Endothelial cell (in vitro differentiated cells): ENCODE results near the gene PIK3R1. TPM values are rescaled to one million over a fixed set of nuclear protein-coding genes. Genes with fewer than 3 reads are reported as not detected.
A peak's percentile ranks its signal among the peaks of the same experiment; 100 is the strongest.

Experiments
- DNase-seq: peaks from one replicate; pipeline ENCODE4 v3.0.0; 2021; ENCODE audit warnings: low spot score
- H3K27ac Mint-ChIP-seq: one replicate; pipeline ENCODE4 v1.8.0; 2021; ENCODE audit warnings: mixed read lengths, inconsistent platforms; ENCODE audit not compliant: unreplicated experiment
- H3K27me3 Mint-ChIP-seq: one replicate; pipeline ENCODE4 v1.8.0; 2021; ENCODE audit warnings: mild to moderate bottlenecking, moderate library complexity, mixed read lengths, inconsistent platforms; ENCODE audit not compliant: unreplicated experiment
- H3K36me3 Mint-ChIP-seq: one replicate; pipeline ENCODE4 v1.8.0; 2021; ENCODE audit warnings: mild to moderate bottlenecking, low read depth, mixed read lengths, inconsistent platforms; ENCODE audit not compliant: unreplicated experiment
- H3K4me1 Mint-ChIP-seq: one replicate; pipeline ENCODE4 v1.8.0; 2021; ENCODE audit warnings: mild to moderate bottlenecking, mixed read lengths, inconsistent platforms; ENCODE audit not compliant: unreplicated experiment
- H3K4me3 Mint-ChIP-seq: one replicate; pipeline ENCODE4 v1.8.0; 2021; ENCODE audit warnings: mild to moderate bottlenecking, mixed read lengths, inconsistent platforms; ENCODE audit not compliant: unreplicated experiment
- H3K9me3 Mint-ChIP-seq: one replicate; pipeline ENCODE4 v1.8.0; 2021; ENCODE audit warnings: mixed read lengths, inconsistent platforms; ENCODE audit not compliant: unreplicated experiment
- CTCF ChIP-seq: fragments of 200-600 bp; sonication (generic); IDR thresholded peaks from one replicate; pipeline ENCODE4 v1.5.0; 2021; ENCODE audit warnings: antibody characterized with exemption; ENCODE audit not compliant: unreplicated experiment
- total RNA-seq: library from RNA; stranded (reverse); fragmentation: NEBNext Ultra II Directional; extraction: Animal tissue kit (Norgen Biotek cat#: 25700); gene quantifications from one replicate; pipeline ENCODE4 v1.2.1, GENCODE V29; 2021; ENCODE audit not compliant: unreplicated experiment

Gene PIK3R1
- total RNA-seq, 1 donor from 2014 or later = 37.1 TPM

DNA sequence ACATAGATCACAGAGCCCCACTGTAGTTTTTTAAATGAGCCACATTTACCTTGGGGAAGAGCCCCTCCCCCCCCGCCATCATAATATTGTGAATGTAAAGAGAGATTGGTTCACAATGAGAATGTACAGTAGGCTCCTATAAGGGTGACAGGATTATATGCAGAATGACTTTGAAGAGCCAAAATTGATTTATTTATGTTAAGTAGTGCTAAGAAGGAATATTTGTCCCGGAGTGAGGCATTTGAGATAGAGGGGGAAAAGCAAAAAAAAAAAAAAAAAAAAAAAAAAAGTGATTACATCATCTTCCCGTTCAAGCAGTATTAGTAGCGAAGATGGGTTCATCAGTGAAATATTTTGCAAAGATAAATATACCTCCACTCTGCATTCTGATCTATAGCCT lies 73.9 kb downstream of the PIK3R1 start:
- TF ChIP-seq CTCF = no peak
- Mint-ChIP-seq H3K4me3 (no peak overlapping the region), H3K4me1 (peaks cover 12% of the 10 kb centered on the region), H3K9me3 (no peaks in the 10 kb centered on the region), H3K27ac (no peak overlapping the region), H3K36me3 (peaks cover 7% of the 10 kb centered on the region), H3K27me3 (no peaks in the 10 kb centered on the region)
- no peak for DNase-seq

GRCh38 chr5:68290260-68290674 lies 74.7 kb downstream of the PIK3R1 start:
- H3K27ac Mint-ChIP-seq = no peak overlapping the region
- no peak overlapping the region for H3K4me3 Mint-ChIP-seq

GRCh38 chr5:68290847-68291246 lies 75.3 kb downstream of the PIK3R1 start:
- H3K27me3 Mint-ChIP-seq = no peaks in the 10 kb centered on the region
- no peak overlapping the region for H3K4me3 Mint-ChIP-seq
- H3K36me3 Mint-ChIP-seq = peaks cover 15% of the 10 kb centered on the region
- H3K4me1 Mint-ChIP-seq = peaks cover 12% of the 10 kb centered on the region
- H3K9me3 Mint-ChIP-seq = no peaks in the 10 kb centered on the region
- no peak overlapping the region for H3K27ac Mint-ChIP-seq
- no peak for DNase-seq
- no peak for TF ChIP-seq CTCF

More at GRCh38 chr5:68290260-68290674, 74.7 kb downstream of the PIK3R1 start:
- H3K36me3 Mint-ChIP-seq = peaks cover 12% of the 10 kb centered on the region
- H3K4me1 Mint-ChIP-seq = peaks cover 12% of the 10 kb centered on the region
- TF ChIP-seq CTCF = no peak
- DNase-seq = no peak
- no peaks in the 10 kb centered on the region for H3K27me3 Mint-ChIP-seq
- H3K9me3 Mint-ChIP-seq = no peaks in the 10 kb centered on the region

DNA sequence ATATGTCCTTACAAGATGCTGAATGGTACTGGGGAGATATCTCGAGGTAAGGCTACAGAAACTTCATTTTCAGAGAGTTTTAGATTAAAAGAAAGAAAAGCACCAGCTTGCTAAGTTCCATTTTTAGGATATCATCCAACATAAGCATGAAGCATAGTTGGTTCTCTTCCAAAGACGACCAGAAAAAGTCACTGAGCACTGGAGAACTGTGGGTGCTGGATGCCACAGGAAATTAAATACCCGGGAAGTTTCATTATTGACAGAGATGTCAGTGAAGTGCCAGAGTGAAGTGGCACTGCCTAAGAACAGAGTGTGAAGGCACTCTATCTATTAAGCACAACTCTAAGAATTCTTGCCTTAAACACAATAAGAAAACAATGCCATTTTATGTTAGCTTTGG lies 76.8 kb downstream of the PIK3R1 start:
- Mint-ChIP-seq H3K36me3 (peaks cover 26% of the 10 kb centered on the region), H3K9me3 (no peaks in the 10 kb centered on the region), H3K27me3 (no peaks in the 10 kb centered on the region), H3K4me1 (peaks cover 12% of the 10 kb centered on the region), H3K27ac (no peak overlapping the region), H3K4me3 (no peak overlapping the region)
- DNase-seq = no peak
- no peak for TF ChIP-seq CTCF

GRCh38 chr5:68295772-68296171 lies 80.2 kb downstream of the PIK3R1 start:
- H3K36me3 Mint-ChIP-seq = peaks cover 33% of the 10 kb centered on the region
- DNase-seq = no peak
- no peaks in the 10 kb centered on the region for H3K4me1 Mint-ChIP-seq
- peak overlapping the region; percentile 34 for H3K4me3 Mint-ChIP-seq
- no peak overlapping the region for H3K27ac Mint-ChIP-seq
- TF ChIP-seq CTCF = no peak
- H3K9me3 Mint-ChIP-seq = no peaks in the 10 kb centered on the region
- H3K27me3 Mint-ChIP-seq = no peaks in the 10 kb centered on the region
